Sigmoid colon (tissue), 7 donors: ENCODE results near the gene ERBB2. TPM values are rescaled to one million over a fixed set of nuclear protein-coding genes. Genes with fewer than 3 reads are reported as not detected.

Experiments
- DNase-seq: peaks from one replicate; pipeline ENCODE4 v3.0.0-alpha.2; 2019
- H3K27ac ChIP-seq, 4 donors: fragments of 200-600 bp; sonication (generic); one replicate each; pipeline ENCODE4 v1.5.1; 2016 to 2019; ENCODE audit warnings: mild to moderate bottlenecking in 1 of 4
- H3K27me3 ChIP-seq, 3 donors: fragments of 200-600 bp; sonication (generic); one replicate each; pipeline ENCODE4 v1.5.1; 2019; ENCODE audit warnings: mild to moderate bottlenecking in 1 of 3
- H3K36me3 ChIP-seq, 4 donors: fragments of 200-600 bp; sonication (generic); one replicate each; pipeline ENCODE4 v1.5.1; 2016 to 2019
- H3K4me1 ChIP-seq, 4 donors: fragments of 200-600 bp; sonication (generic); one replicate each; pipeline ENCODE4 v1.5.1; 2017 to 2019
- H3K4me3 ChIP-seq, 4 donors: fragments of 200-600 bp; sonication (generic); one replicate each; pipeline ENCODE4 v1.5.1; 2017 to 2019; ENCODE audit warnings: mild to moderate bottlenecking in 2 of 4, moderate library complexity in 1 of 4
- H3K9me3 ChIP-seq, 4 donors: fragments of 200-600 bp in 3 of 4; sonication (generic) in 3 of 4; one replicate each; pipeline versions ENCODE4 v1.5.1 to v1.6.1; 2013 to 2019
- CTCF ChIP-seq, 4 experiments: fragments of 450-650 bp in 3 of 4; fragments of 200-600 bp in 1 of 4; IDR thresholded peaks; one replicate each; pipeline ENCODE4 v1.5.1; 2016 to 2019; ENCODE audit warnings: antibody characterized with exemption in 4 of 4, mild to moderate bottlenecking in 3 of 4, moderate library complexity in 2 of 4
- EP300 ChIP-seq, 4 donors: sonication (generic); formaldehyde crosslinking; IDR thresholded peaks; one replicate each; pipeline ENCODE4 v1.6.1; 2017; ENCODE audit warnings: antibody characterized with exemption in 4 of 4
- POLR2A ChIP-seq, 2 donors: fragments of 450-650 bp; IDR thresholded peaks; one replicate each; pipeline ENCODE4 v1.6.1; 2016; ENCODE audit warnings: antibody characterized with exemption in 2 of 2, mild to moderate bottlenecking in 2 of 2, moderate library complexity in 2 of 2
- POLR2AphosphoS5 ChIP-seq, 4 donors: sonication (generic); formaldehyde crosslinking; IDR thresholded peaks; one replicate each; pipeline ENCODE4 v1.6.1; 2017; ENCODE audit warnings: antibody characterized with exemption in 4 of 4
- WGBS, 2 donors: extraction: QIAGEN DNeasy Blood & Tissue Kit; methylation state at CpG; one replicate each; pipeline ENCODE4 v1.1.7; 2013; 5-methylcytosine and 5-hydroxymethylcytosine counted together
- intact Hi-C: fragments of 100-400 bp; cut with DNase I; formaldehyde crosslinking; loops from one replicate; pipeline ENCODE4 v1.15.1; 2023
- polyA plus RNA-seq, 3 donors: library from polyadenylated mRNA; stranded (reverse); fragments of 200-250 nt; gene quantifications; one replicate each; pipeline ENCODE4 v1.2.3, GENCODE V29; 2013
- total RNA-seq, 4 donors: library from RNA; depleted of rRNA; stranded (reverse); fragments of >200 nt; gene quantifications; one replicate each; pipeline ENCODE4 v1.1.0, GENCODE V29; 2016
- donor health status: healthy with polysubstance abuse.
- donor health status: Bipolar disorder and iron deficiency.
- donor health status: healthy.

Gene ERBB2
- total RNA-seq (10 to 100 TPM; 16.9 to 26.3 (median 22.5) TPM), polyA plus RNA-seq (10 to 100 TPM; 11.8 to 58.9 (median 21.0) TPM)

GRCh38 chr17:39699818-39700147 is at the start of gene ERBB2:
Gene ERBB2 (plus strand): TSS chr17:39700064. CDS start chr17:39700239, 175 bp downstream.
- Histone ChIP-seq H3K4me1 (peaks cover 0 to 31% (median 26%) of the 10 kb centered on the region in 4 donors), H3K27ac (peak within 1 kb of the TSS; percentile 82 to 86 (median 84)), H3K4me3 (peak within 1 kb of the TSS; percentile 59 to 93 (median 84)), H3K27me3 (no peaks in the 10 kb centered on the region), H3K36me3 (no peaks in the 10 kb centered on the region), H3K9me3 (no peaks in the 10 kb centered on the region)
- intact Hi-C loops = loop anchor here (2.0 kb wide), 1 partner anchor 29 kb away; no protein-coding TSS in a partner anchor
- TF ChIP-seq CTCF (IDR thresholded peaks at IDR 0.05) (no peak), POLR2A (IDR thresholded peaks at IDR 0.05) (peak; percentile 45 to 64), EP300 (IDR thresholded peaks at IDR 0.05) (no peak), POLR2AphosphoS5 (IDR thresholded peaks at IDR 0.05) (peak; percentile 58 to 88 (median 78))
- peak; percentile 91 for DNase-seq
- WGBS, 2 donors = 4 to 9% methylated on average over 20 of the region's 20 CpGs

- Histone ChIP-seq H3K27ac (no peak overlapping the region), H3K4me1 (no peaks in the 10 kb centered on the region), H3K36me3 (no peaks in the 10 kb centered on the region), H3K9me3 (no peaks in the 10 kb centered on the region), H3K27me3 (no peaks in the 10 kb centered on the region), H3K4me3 (no peak overlapping the region)
- 92 to 93% methylated on average over 11 of the region's 11 CpGs for WGBS, 2 donors
- intact Hi-C loops = no loop called here
- no peak for DNase-seq
- TF ChIP-seq POLR2A (IDR thresholded peaks at IDR 0.05) (no peak), EP300 (IDR thresholded peaks at IDR 0.05) (no peak), POLR2AphosphoS5 (IDR thresholded peaks at IDR 0.05) (no peak), CTCF (IDR thresholded peaks at IDR 0.05) (no peak)
Observed at GRCh38 chr17:39650121-39650579, 49.7 kb upstream of the ERBB2 start.

GRCh38 chr17:39651923-39652586 is 47.8 kb upstream of the ERBB2 start:
- H3K27ac ChIP-seq = peak overlapping the region; percentile 10 to 62 (median 28)
- intact Hi-C loops = no loop called here
- H3K4me3 ChIP-seq = no peak overlapping the region
- TF ChIP-seq POLR2AphosphoS5 (IDR thresholded peaks at IDR 0.05) (no peak), CTCF (IDR thresholded peaks at IDR 0.05) (no peak), POLR2A (IDR thresholded peaks at IDR 0.05) (no peak), EP300 (IDR thresholded peaks at IDR 0.05) (no peak)
- no peaks in the 10 kb centered on the region for H3K27me3 ChIP-seq
- H3K9me3 ChIP-seq = no peaks in the 10 kb centered on the region
- H3K4me1 ChIP-seq = no peaks in the 10 kb centered on the region
- peaks cover 0 to 7% (median 0%) of the 10 kb centered on the region in 4 donors for H3K36me3 ChIP-seq
- DNase-seq = no peak
- WGBS, 2 donors = 14 to 54% methylated on average over 8 of the region's 8 CpGs

- no peak for DNase-seq
- WGBS, 2 donors = 27 to 55% methylated on average over 7 of the region's 7 CpGs
- Histone ChIP-seq H3K27ac (peak overlapping the region; percentile 16 to 62 (median 40)), H3K4me3 (peak overlapping the region in 3 of 4 donors; percentile 6 to 27 (median 12)), H3K27me3 (no peaks in the 10 kb centered on the region), H3K9me3 (no peaks in the 10 kb centered on the region), H3K4me1 (no peaks in the 10 kb centered on the region), H3K36me3 (peaks cover 0 to 14% (median 0%) of the 10 kb centered on the region in 4 donors)
- no peak for TF ChIP-seq POLR2A (IDR thresholded peaks at IDR 0.05)
- intact Hi-C loops = no loop called here
Observed at GRCh38 chr17:39652587-39653315, 47.1 kb upstream of the ERBB2 start.

- no peak for DNase-seq
- Histone ChIP-seq H3K4me3 (peak overlapping the region in 3 of 4 donors; percentile 6 to 27 (median 12)), H3K9me3 (no peaks in the 10 kb centered on the region), H3K36me3 (peaks cover 0 to 19% (median 0%) of the 10 kb centered on the region in 4 donors), H3K4me1 (no peaks in the 10 kb centered on the region), H3K27me3 (no peaks in the 10 kb centered on the region), H3K27ac (peak overlapping the region; percentile 16 to 62 (median 40))
- intact Hi-C loops = no loop called here
- WGBS, 2 donors = 58 to 77% methylated on average over 12 of the region's 12 CpGs
- TF ChIP-seq POLR2AphosphoS5 (IDR thresholded peaks at IDR 0.05) (no peak), EP300 (IDR thresholded peaks at IDR 0.05) (no peak), CTCF (IDR thresholded peaks at IDR 0.05) (no peak), POLR2A (IDR thresholded peaks at IDR 0.05) (no peak)
Observed at GRCh38 chr17:39653316-39653661, 46.6 kb upstream of the ERBB2 start.
